Measurements from ENCODE around the gene LIN28A. TPM values are rescaled to one million over a fixed set of nuclear protein-coding genes. Genes with fewer than 3 reads are reported as not detected.

The LIN28A gene
- total RNA-seq, 1 experiment from 2014 or later = 0.15 TPM

DNA sequence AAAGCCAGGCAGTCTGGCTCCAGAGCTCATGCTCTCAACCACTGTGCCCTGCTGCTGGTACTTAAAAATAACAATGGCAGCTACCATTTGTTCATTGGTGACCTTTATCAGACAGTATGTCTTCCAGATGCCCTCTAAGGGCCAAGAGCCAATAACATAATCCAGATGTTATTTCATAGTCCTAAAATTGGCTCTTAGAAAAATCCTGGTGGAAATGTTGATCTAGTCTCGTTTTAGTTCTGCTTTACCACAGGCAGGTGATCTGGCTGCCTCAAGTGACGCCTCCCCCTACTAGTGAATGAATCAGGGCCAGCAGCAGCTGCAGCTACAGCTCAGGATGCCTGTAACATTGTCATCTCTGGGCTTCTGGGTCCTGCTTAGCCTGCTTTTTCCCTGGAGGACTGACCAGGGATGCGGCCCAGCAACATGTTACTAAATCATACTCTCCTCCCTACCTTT, 49.0 kb downstream of the LIN28A start:
- CTCF ChIA-PET = no interaction called here
- POLR2A ChIA-PET (ENCODE audit: low non-redundant PET) = no interaction called here
- H3K36me3 ChIP-seq (ENCODE audit: insufficient read depth, low read length, poor library complexity, severe bottlenecking) = peaks cover 46% of the 10 kb centered on the region

DNA sequence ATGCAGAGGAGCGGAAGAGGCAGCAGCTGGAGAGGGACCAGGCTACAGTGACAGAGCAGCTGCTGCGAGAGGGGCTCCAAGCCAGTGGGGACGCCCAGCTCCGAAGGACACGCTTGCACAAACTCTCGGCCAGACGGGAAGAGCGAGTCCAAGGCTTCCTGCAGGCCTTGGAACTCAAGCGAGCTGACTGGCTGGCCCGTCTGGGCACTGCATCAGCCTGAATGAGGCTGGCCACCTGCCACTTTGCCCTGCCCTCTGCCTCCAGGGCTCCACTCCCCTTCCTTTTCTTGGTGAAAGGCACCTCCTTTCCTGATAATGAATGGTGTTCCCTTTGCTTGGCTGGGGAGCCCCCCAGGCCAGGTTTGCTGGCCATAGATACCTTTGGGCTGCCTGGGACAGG, 58.3 kb downstream of the LIN28A start:
- Histone ChIP-seq H3K9me3 (ENCODE audit: low read depth, low read length, poor library complexity, severe bottlenecking) (no peaks in the 10 kb centered on the region), H3K4me1 (ENCODE audit: insufficient read depth, low read length, poor library complexity, severe bottlenecking) (peaks cover 34% of the 10 kb centered on the region), H3K36me3 (ENCODE audit: insufficient read depth, low read length, poor library complexity, severe bottlenecking) (peaks cover 40% of the 10 kb centered on the region), H3K27ac (ENCODE audit: low read depth, low read length, poor library complexity, severe bottlenecking) (peak overlapping the region; percentile 68), H3K4me3 (ENCODE audit: low read depth, low read length, poor library complexity, severe bottlenecking) (peak overlapping the region; percentile 7), H3K27me3 (replicated peaks; ENCODE audit: insufficient read depth, low read depth, low read length, poor library complexity) (no peaks in the 10 kb centered on the region)
- TF ChIP-seq CTCF (conservative IDR thresholded peaks at IDR 0.05; ENCODE audit: low read depth, low read length) (no peak), EZH2 (IDR thresholded peaks at IDR 0.05; ENCODE audit: borderline replicate concordance, low read depth, low read length, poor library complexity, severe bottlenecking) (no peak)
- DNase-seq (ENCODE audit: low spot score) = no peak
- no TSS peak for BruUV-seq (replicated peaks)
- intact Hi-C loops (cut with micrococcal nuclease; ENCODE audit: unreplicated experiment) = no loop called here
- POLR2A ChIA-PET (ENCODE audit: low non-redundant PET) = no interaction called here
- CTCF ChIA-PET = no interaction called here

More for the DNA sequence above, 49.0 kb downstream of the LIN28A start:
- no TSS peak for BruUV-seq (replicated peaks)
- Histone ChIP-seq H3K4me1 (ENCODE audit: insufficient read depth, low read length, poor library complexity, severe bottlenecking) (no peaks in the 10 kb centered on the region), H3K27ac (ENCODE audit: low read depth, low read length, poor library complexity, severe bottlenecking) (no peak overlapping the region), H3K9me3 (ENCODE audit: low read depth, low read length, poor library complexity, severe bottlenecking) (no peaks in the 10 kb centered on the region), H3K27me3 (replicated peaks; ENCODE audit: insufficient read depth, low read depth, low read length, poor library complexity) (no peaks in the 10 kb centered on the region), H3K4me3 (ENCODE audit: low read depth, low read length, poor library complexity, severe bottlenecking) (no peak overlapping the region)
- TF ChIP-seq EZH2 (IDR thresholded peaks at IDR 0.05; ENCODE audit: borderline replicate concordance, low read depth, low read length, poor library complexity, severe bottlenecking) (no peak), CTCF (conservative IDR thresholded peaks at IDR 0.05; ENCODE audit: low read depth, low read length) (no peak)
- no peak for DNase-seq (ENCODE audit: low spot score)
- intact Hi-C loops (cut with micrococcal nuclease; ENCODE audit: unreplicated experiment) = no loop called here

DNA sequence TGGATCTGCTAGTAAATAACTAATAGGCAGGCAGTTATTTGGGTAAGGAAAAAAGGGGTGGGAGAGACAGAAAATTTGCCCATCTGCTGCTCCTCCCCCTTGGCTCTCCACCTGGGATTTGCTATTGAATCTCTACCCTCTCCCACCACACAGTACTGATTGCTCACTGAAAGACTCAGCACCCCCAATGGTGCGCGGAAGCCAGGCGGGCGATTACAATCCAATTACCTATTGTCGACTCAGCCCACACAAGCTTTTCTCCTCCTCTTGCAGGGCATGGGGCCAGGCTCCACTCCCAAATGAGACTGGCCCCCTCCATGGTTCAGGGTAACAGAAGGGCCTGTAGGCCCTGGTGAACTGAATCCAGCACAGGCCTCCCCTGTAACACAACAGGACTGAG, 58.9 kb downstream of the LIN28A start:
- Histone ChIP-seq H3K27me3 (replicated peaks; ENCODE audit: insufficient read depth, low read depth, low read length, poor library complexity) (no peaks in the 10 kb centered on the region), H3K4me3 (ENCODE audit: low read depth, low read length, poor library complexity, severe bottlenecking) (peak overlapping the region; percentile 7), H3K9me3 (ENCODE audit: low read depth, low read length, poor library complexity, severe bottlenecking) (no peaks in the 10 kb centered on the region), H3K4me1 (ENCODE audit: insufficient read depth, low read length, poor library complexity, severe bottlenecking) (peaks cover 40% of the 10 kb centered on the region), H3K36me3 (ENCODE audit: insufficient read depth, low read length, poor library complexity, severe bottlenecking) (peaks cover 42% of the 10 kb centered on the region), H3K27ac (ENCODE audit: low read depth, low read length, poor library complexity, severe bottlenecking) (peak overlapping the region; percentile 80)
- no TSS peak for BruUV-seq (replicated peaks)
- intact Hi-C loops (cut with micrococcal nuclease; ENCODE audit: unreplicated experiment) = no loop called here
- peak; percentile 85 for DNase-seq (ENCODE audit: low spot score)
- ChIA-PET POLR2A (ENCODE audit: low non-redundant PET) (no interaction called here), CTCF (interaction anchor here (0.6 kb wide), 1 partner anchor 54 kb away, joined by 5 read pairs; no protein-coding TSS in a partner anchor)
- TF ChIP-seq EZH2 (IDR thresholded peaks at IDR 0.05; ENCODE audit: borderline replicate concordance, low read depth, low read length, poor library complexity, severe bottlenecking) = no peak
- TF ChIP-seq CTCF (conservative IDR thresholded peaks at IDR 0.05; ENCODE audit: low read depth, low read length) = no peak
